Osteoblast (primary cell): Measurements from ENCODE around the gene PTPN3. TPM values are rescaled to one million over a fixed set of nuclear protein-coding genes. Genes with fewer than 3 reads are reported as not detected.
A peak's percentile ranks its signal among the peaks of the same experiment; 100 is the strongest.

Experiments
- DNase-seq: peaks from one replicate; pipeline ENCODE4 v3.0.0; 2011; ENCODE audit warnings: low spot score, mixed read lengths; ENCODE audit not compliant: insufficient read length; ENCODE audit errors: missing footprints
- H2AFZ ChIP-seq: 2 replicates; pipeline ENCODE4 v1.6.0; 2011; ENCODE audit warnings: mild to moderate bottlenecking, low read length
- H3K27ac ChIP-seq: 2 replicates; pipeline ENCODE4 v1.5.1; 2011; ENCODE audit warnings: mild to moderate bottlenecking, low read depth, low read length, moderate library complexity
- H3K27me3 ChIP-seq: 2 replicates; pipeline ENCODE4 v1.6.0; 2012; ENCODE audit warnings: mild to moderate bottlenecking, control low read depth, inconsistent platforms, low read length, moderate library complexity; ENCODE audit not compliant: insufficient read depth
- H3K36me3 ChIP-seq: 2 replicates; pipeline ENCODE4 v1.5.1; 2011; ENCODE audit warnings: mild to moderate bottlenecking, low read length, control low read depth, moderate library complexity; ENCODE audit not compliant: insufficient read depth
- H3K4me1 ChIP-seq: 2 replicates; pipeline ENCODE4 v1.5.1; 2011; ENCODE audit warnings: mild to moderate bottlenecking, low read length, control low read depth, moderate library complexity; ENCODE audit not compliant: insufficient read depth
- H3K4me2 ChIP-seq: 2 replicates; pipeline ENCODE4 v1.6.0; 2011; ENCODE audit warnings: mild to moderate bottlenecking, low read length; ENCODE audit not compliant: insufficient read depth
- H3K4me3 ChIP-seq: fragments of 200-600 bp; sonication (generic); 3 replicates; pipeline ENCODE4 v1.5.1; 2012; ENCODE audit warnings: mild to moderate bottlenecking, low read length, inconsistent platforms; ENCODE audit not compliant: insufficient read depth
- H3K79me2 ChIP-seq: 2 replicates; pipeline ENCODE4 v1.6.0; 2012; ENCODE audit warnings: mild to moderate bottlenecking, low read length, control low read depth, inconsistent platforms; ENCODE audit not compliant: insufficient read depth
- H3K9me3 ChIP-seq: 2 replicates; pipeline ENCODE4 v1.5.1; 2011; ENCODE audit warnings: low read depth, low read length, control low read depth
- H4K20me1 ChIP-seq: 2 replicates; pipeline ENCODE4 v1.6.0; 2012; ENCODE audit warnings: mild to moderate bottlenecking, low read length, control low read depth; ENCODE audit not compliant: insufficient read depth
- total RNA-seq: library from RNA; depleted of rRNA; stranded (reverse); fragments of >200 nt; gene quantifications from 2 replicates; pipeline ENCODE4 v1.2.3, GENCODE V29; 2012
- TF ChIP-seq, protein P1 (sequence below): IDR thresholded peaks from 2 replicates; pipeline ENCODE4 v1.5.1; 2011; ENCODE audit warnings: mild to moderate bottlenecking, low read depth, low read length, moderate library complexity; ENCODE audit errors: extremely low read depth

Gene PTPN3
- total RNA-seq, 1 donor, result 2.9 TPM

DNA sequence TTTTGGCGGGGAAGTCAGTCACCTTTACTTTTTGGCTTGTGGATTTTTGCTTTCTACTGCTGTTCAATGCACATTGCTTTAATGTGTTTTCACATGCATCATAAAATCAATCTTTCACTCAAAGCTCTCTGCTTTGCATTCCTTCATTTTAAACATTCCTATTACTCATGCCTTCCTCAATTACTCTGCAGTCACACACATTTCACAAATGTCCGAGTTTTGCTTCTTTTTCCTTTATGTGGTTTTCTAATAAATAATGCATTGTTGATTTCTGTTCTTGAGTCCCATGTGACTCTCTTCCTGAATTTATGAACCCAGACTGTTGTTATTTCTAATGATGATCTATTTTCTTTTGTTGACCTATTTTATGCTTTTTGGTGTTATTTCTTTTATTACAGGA, 95.0 kb downstream of the PTPN3 start:
- no peaks in the 10 kb centered on the region for H3K79me2 ChIP-seq
- H3K27me3 ChIP-seq, result no peaks in the 10 kb centered on the region
- peak overlapping the region; percentile 59 for H3K4me2 ChIP-seq
- peak overlapping the region; percentile 57 for H3K27ac ChIP-seq
- no peaks in the 10 kb centered on the region for H3K9me3 ChIP-seq
- no peak for DNase-seq
- no peaks in the 10 kb centered on the region for H4K20me1 ChIP-seq
- peaks cover 20% of the 10 kb centered on the region for H3K4me1 ChIP-seq
- TF ChIP-seq, protein P1, sequence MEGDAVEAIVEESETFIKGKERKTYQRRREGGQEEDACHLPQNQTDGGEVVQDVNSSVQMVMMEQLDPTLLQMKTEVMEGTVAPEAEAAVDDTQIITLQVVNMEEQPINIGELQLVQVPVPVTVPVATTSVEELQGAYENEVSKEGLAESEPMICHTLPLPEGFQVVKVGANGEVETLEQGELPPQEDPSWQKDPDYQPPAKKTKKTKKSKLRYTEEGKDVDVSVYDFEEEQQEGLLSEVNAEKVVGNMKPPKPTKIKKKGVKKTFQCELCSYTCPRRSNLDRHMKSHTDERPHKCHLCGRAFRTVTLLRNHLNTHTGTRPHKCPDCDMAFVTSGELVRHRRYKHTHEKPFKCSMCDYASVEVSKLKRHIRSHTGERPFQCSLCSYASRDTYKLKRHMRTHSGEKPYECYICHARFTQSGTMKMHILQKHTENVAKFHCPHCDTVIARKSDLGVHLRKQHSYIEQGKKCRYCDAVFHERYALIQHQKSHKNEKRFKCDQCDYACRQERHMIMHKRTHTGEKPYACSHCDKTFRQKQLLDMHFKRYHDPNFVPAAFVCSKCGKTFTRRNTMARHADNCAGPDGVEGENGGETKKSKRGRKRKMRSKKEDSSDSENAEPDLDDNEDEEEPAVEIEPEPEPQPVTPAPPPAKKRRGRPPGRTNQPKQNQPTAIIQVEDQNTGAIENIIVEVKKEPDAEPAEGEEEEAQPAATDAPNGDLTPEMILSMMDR, result no peak
- no peak overlapping the region for H3K4me3 ChIP-seq
- no peak overlapping the region for H2AFZ ChIP-seq
- no peaks in the 10 kb centered on the region for H3K36me3 ChIP-seq

DNA sequence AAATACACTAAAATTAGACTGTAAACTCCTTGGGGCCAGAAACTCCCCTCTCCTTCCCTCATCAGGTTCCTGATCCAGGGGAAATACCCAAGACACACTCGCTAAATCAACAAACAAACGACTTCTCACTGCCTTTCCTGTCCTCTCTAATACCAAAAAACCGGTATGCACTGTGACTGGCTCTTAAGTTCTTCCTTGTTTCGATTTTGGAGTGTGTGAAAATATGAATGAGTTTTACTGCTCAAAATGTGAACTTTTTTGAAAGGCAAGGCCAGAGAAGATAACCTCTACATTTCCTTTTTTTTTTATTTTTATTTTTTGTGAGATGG, 96.2 kb downstream of the PTPN3 start:
- Histone ChIP-seq H3K9me3 (no peaks in the 10 kb centered on the region), H3K4me3 (no peak overlapping the region), H3K27me3 (no peaks in the 10 kb centered on the region), H4K20me1 (no peaks in the 10 kb centered on the region), H3K79me2 (no peaks in the 10 kb centered on the region), H3K27ac (no peak overlapping the region), H3K36me3 (no peaks in the 10 kb centered on the region), H3K4me2 (no peak overlapping the region), H3K4me1 (peaks cover 20% of the 10 kb centered on the region), H2AFZ (no peak overlapping the region)
- TF ChIP-seq, protein P1, result no peak
- DNase-seq, result no peak

DNA sequence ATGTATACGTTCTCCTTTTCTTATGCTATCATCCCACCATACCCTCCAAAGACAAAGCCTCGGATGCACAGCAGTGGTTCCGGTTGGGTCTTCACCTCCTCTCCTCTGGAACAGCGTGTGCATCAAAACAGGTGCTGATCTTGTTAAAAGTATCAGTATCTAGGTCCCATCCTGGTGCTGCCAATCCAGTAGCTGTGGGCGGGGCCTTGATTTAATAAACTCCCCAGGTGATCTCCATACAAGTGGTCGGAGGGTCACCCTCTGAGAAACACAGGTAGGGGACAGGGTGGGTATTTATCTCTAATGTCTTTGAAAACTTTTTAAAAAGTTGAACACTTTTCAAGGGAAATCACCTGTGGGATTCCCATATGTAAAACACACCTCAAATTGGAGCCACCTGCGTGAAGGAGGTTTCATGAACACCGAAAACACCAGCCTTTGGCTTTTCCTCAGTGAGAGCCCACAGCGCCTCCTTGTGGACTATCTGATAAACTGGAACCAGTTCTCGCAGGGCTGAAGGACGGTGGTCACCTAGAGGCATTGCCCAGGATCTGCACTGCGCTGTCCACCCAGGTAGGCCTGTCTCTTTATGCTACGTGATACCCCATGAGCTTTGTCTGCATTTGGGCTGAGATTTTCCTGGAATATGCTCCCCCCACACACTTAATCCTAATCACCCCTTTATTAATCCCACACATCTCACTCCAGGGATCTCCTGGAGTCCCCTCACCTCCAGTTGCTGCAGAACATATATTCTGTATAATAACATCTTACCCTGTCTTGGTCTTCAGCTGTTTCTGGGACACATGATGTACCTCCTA, 96.7 kb downstream of the PTPN3 start:
- H3K27me3 ChIP-seq, result no peaks in the 10 kb centered on the region
- no peak overlapping the region for H3K27ac ChIP-seq
- H4K20me1 ChIP-seq, result no peaks in the 10 kb centered on the region
- H3K36me3 ChIP-seq, result no peaks in the 10 kb centered on the region
- no peak overlapping the region for H3K4me3 ChIP-seq
- TF ChIP-seq, protein P1, result peak; percentile 90
- H3K9me3 ChIP-seq, result no peaks in the 10 kb centered on the region
- no peak for DNase-seq
- no peak overlapping the region for H2AFZ ChIP-seq
- no peaks in the 10 kb centered on the region for H3K79me2 ChIP-seq
- H3K4me1 ChIP-seq, result peaks cover 20% of the 10 kb centered on the region
- no peak overlapping the region for H3K4me2 ChIP-seq

DNA sequence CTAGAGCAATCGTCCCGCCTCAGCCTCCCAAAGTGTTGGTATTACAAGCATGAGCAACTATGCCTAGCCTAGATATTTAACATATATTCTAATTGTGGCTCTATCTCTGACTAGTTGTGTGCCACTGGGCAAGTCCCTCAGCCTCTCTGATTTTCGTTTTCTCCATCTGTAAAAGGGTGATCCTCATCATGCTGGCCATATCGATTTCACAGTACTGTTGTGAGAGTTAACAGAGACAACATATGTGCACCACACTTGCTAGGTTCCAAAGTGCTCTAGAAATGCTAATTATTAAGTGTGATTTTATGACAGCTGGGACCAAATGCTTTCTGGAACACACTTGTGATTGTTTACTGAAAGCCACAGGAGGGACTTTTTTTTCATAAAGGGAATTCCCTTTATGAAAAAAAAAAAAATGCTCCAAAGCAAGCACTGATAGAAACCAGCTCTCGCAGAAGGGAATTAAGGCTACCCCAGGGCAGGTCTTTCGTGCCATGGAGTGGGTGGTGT, 98.8 kb downstream of the PTPN3 start:
- TF ChIP-seq, protein P1, result no peak
- no peak for DNase-seq
- H3K4me3 ChIP-seq, result no peak overlapping the region
- no peak overlapping the region for H3K4me2 ChIP-seq
- no peaks in the 10 kb centered on the region for H3K79me2 ChIP-seq
- no peaks in the 10 kb centered on the region for H3K9me3 ChIP-seq
- no peaks in the 10 kb centered on the region for H4K20me1 ChIP-seq
- no peak overlapping the region for H2AFZ ChIP-seq
- no peaks in the 10 kb centered on the region for H3K36me3 ChIP-seq
- peaks cover 17% of the 10 kb centered on the region for H3K4me1 ChIP-seq
- H3K27ac ChIP-seq, result no peak overlapping the region
- H3K27me3 ChIP-seq, result no peaks in the 10 kb centered on the region
